MCF 10A (cell line): Measurements from ENCODE around the gene SRRM3. TPM values are rescaled to one million over a fixed set of nuclear protein-coding genes. Genes with fewer than 3 reads are reported as not detected.

Experiments
- BruUV-seq: library from RNA; stranded (reverse); fragments of 400-500 nt; replicated peaks from 2 replicates; lab custom pipeline; 2021; lab: Mats Ljungman, UMichigan
- CTCF ChIA-PET: fragments of 300-600 bp; sonication (Branson Sonifier 250); formaldehyde crosslinking; extraction: SDS; loops from one replicate; lab custom pipeline; 2021; ENCODE audit warnings: antibody characterized with exemption, inconsistent platforms; lab: Yijun Ruan, JAX
- POLR2A ChIA-PET: fragments of 300-600, 350-650 bp; sonication (Branson Sonifier 250); formaldehyde crosslinking; extraction: SDS; loops from one replicate; lab custom pipeline; 2020; ENCODE audit warnings: antibody characterized with exemption, inconsistent platforms; lab: Yijun Ruan, JAX
- DNase-seq: peaks from one replicate; pipeline ENCODE4 v3.0.0-alpha.2; 2018; ENCODE audit not compliant: unreplicated experiment
- H3K27ac Mint-ChIP-seq: one replicate; pipeline ENCODE4 v1.8.0; 2022; ENCODE audit warnings: mild to moderate bottlenecking, low read depth, mixed read lengths; ENCODE audit not compliant: unreplicated experiment
- H3K27me3 Mint-ChIP-seq: one replicate; pipeline ENCODE4 v1.8.0; 2022; ENCODE audit warnings: mixed read lengths; ENCODE audit not compliant: insufficient read depth, unreplicated experiment
- H3K36me3 Mint-ChIP-seq: one replicate; pipeline ENCODE4 v1.8.0; 2022; ENCODE audit warnings: mild to moderate bottlenecking, moderate library complexity, mixed read lengths; ENCODE audit not compliant: insufficient read depth, unreplicated experiment
- H3K4me1 Mint-ChIP-seq: one replicate; pipeline ENCODE4 v1.8.0; 2022; ENCODE audit warnings: mixed read lengths; ENCODE audit not compliant: insufficient read depth, unreplicated experiment
- H3K4me3 Mint-ChIP-seq: one replicate; pipeline ENCODE4 v1.8.0; 2022; ENCODE audit warnings: mild to moderate bottlenecking, moderate library complexity, mixed read lengths; ENCODE audit not compliant: unreplicated experiment
- H3K9me3 Mint-ChIP-seq: one replicate; pipeline ENCODE4 v1.8.0; 2022; ENCODE audit warnings: mixed read lengths; ENCODE audit not compliant: unreplicated experiment
- intact Hi-C: fragments of 100-400 bp; cut with micrococcal nuclease; formaldehyde crosslinking; loops from 2 replicates; pipeline ENCODE4 v1.14.1; 2022
- total RNA-seq: library from RNA; stranded (reverse); gene quantifications from 2 replicates; pipeline ENCODE4 v1.2.3, GENCODE V29; 2022
- TF ChIP-seq, protein P1 (sequence below): fragments of 200-600 bp; IDR thresholded peaks from one replicate; pipeline ENCODE4 v1.8.0; 2022; ENCODE audit warnings: antibody characterized with exemption, mild to moderate bottlenecking; ENCODE audit not compliant: unreplicated experiment

SRRM3 gene
- total RNA-seq, 1 experiment from 2014 or later, result 0.70 TPM

DNA sequence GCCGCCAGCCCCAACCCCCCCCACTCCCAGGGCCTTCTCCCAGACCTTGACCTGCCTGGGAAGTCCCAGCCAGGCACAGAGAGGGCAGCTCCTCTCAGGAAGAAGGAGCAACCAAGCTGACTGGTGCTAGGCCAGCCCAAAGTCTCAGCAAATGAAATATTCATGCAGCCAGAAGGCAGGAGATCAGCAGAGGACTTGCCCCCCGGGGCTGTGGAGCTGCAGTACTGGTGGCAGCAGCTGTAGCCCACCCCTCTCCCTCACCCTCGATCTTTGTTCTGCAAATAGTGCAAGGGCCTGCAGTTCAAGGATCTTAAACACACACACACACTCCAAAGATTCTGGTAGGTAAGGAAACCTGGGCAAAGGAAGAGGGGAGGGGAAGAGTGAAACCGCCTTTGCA, 3.5 kb upstream of the SRRM3 start:
- no peaks in the 10 kb centered on the region for H3K4me1 Mint-ChIP-seq
- peaks cover 17% of the 10 kb centered on the region for H3K27me3 Mint-ChIP-seq
- H3K27ac Mint-ChIP-seq, result no peak overlapping the region
- TF ChIP-seq, protein P1, sequence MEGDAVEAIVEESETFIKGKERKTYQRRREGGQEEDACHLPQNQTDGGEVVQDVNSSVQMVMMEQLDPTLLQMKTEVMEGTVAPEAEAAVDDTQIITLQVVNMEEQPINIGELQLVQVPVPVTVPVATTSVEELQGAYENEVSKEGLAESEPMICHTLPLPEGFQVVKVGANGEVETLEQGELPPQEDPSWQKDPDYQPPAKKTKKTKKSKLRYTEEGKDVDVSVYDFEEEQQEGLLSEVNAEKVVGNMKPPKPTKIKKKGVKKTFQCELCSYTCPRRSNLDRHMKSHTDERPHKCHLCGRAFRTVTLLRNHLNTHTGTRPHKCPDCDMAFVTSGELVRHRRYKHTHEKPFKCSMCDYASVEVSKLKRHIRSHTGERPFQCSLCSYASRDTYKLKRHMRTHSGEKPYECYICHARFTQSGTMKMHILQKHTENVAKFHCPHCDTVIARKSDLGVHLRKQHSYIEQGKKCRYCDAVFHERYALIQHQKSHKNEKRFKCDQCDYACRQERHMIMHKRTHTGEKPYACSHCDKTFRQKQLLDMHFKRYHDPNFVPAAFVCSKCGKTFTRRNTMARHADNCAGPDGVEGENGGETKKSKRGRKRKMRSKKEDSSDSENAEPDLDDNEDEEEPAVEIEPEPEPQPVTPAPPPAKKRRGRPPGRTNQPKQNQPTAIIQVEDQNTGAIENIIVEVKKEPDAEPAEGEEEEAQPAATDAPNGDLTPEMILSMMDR, result no peak
- no peak overlapping the region for H3K4me3 Mint-ChIP-seq
- no peaks in the 10 kb centered on the region for H3K9me3 Mint-ChIP-seq
- CTCF ChIA-PET, result interaction anchor here (1.5 kb wide), 1 partner anchor 64 kb away, joined by 6 read pairs; no protein-coding TSS in a partner anchor
- no TSS peak for BruUV-seq
- H3K36me3 Mint-ChIP-seq, result no peaks in the 10 kb centered on the region
- no peak for DNase-seq
- POLR2A ChIA-PET, result no interaction called here
- intact Hi-C loops, result no loop called here

DNA sequence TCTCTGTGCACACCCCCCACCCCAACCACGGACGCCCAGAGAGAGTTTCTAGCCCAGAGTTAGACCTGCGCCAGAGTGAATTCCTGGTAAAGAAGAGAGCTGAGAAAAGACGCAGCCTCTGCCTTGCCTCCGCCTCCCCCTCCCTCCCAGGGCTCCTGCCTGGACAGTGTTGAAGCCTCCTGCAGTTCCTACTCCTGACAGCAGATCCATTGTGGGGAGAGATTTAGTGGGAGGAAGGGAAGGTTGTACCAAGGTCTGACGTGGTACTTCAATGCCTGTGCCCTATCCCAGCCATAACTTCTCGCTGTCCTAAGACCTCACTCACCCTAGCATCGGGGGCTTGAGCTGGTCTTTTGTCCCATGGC, 952 bp downstream of the SRRM3 start:
- TF ChIP-seq, protein P1, result no peak
- Mint-ChIP-seq H3K4me3 (no peak overlapping the region), H3K27me3 (peaks cover 31% of the 10 kb centered on the region), H3K36me3 (no peaks in the 10 kb centered on the region), H3K9me3 (no peaks in the 10 kb centered on the region), H3K27ac (no peak overlapping the region), H3K4me1 (no peaks in the 10 kb centered on the region)
- POLR2A ChIA-PET, result no interaction called here
- intact Hi-C loops, result no loop called here
- BruUV-seq, result no TSS peak
- CTCF ChIA-PET, result interaction anchor here (0.6 to 1.7 kb wide), 8 partner anchors 8 to 222 kb away, joined by 3 to 8 read pairs (median 4); no protein-coding TSS in a partner anchor
- no peak for DNase-seq

DNA sequence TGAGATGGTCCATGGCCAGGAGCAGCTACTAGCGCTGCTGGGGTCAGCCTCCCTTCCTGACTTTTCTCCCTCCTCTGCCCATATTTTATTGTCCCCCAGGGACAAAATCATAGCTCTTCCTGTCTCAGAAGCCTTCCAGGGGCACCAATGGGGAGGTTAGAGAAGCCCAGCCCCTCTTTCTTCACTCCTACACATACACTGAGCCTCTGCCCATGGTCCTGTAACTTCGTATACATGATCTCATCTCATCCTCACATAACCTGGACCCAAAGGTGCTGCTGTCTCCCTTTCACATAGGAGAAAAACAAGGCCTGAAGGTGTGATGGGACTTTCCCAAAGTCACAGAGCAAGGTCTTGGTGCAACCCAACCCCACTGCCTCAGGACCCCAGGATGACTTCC, 2.5 kb downstream of the SRRM3 start:
- POLR2A ChIA-PET, result no interaction called here
- H3K27me3 Mint-ChIP-seq, result peaks cover 45% of the 10 kb centered on the region
- CTCF ChIA-PET, result interaction anchor here (1.0 to 1.6 kb wide), 3 partner anchors 9 to 58 kb away, joined by 4 to 5 read pairs (median 5); no protein-coding TSS in a partner anchor
- no peak for DNase-seq
- intact Hi-C loops, result no loop called here
- H3K9me3 Mint-ChIP-seq, result no peaks in the 10 kb centered on the region
- BruUV-seq, result no TSS peak
- TF ChIP-seq, protein P1, result no peak
- peaks cover 2% of the 10 kb centered on the region for H3K4me1 Mint-ChIP-seq
- H3K36me3 Mint-ChIP-seq, result no peaks in the 10 kb centered on the region
- no peak overlapping the region for H3K27ac Mint-ChIP-seq
- H3K4me3 Mint-ChIP-seq, result no peak overlapping the region

DNA sequence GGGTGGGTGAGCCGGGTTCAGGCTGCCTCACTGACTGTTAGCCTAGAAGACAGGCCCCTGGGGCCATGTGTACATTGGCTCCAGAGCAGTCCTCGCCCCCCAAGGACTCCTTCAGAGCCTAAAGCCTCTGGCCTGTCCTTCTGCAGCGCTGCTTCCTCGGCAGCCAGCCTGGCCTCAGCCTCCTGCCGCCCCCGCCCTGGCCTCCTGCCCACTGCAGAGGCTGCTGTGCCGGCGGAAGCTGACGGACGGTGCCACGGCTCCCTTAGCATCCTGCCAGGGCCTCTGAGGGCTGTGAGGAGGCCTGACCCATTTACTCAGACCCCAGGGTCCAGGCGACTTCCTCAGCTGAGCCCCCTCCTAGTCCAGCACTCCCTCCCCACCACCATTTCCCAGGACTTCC, 4.9 kb downstream of the SRRM3 start:
- CTCF ChIA-PET, result interaction anchor here (1.1 to 1.2 kb wide), 2 partner anchors 21 to 29 kb away, joined by 4 read pairs; no protein-coding TSS in a partner anchor
- DNase-seq, result peak; percentile 22
- Mint-ChIP-seq H3K27ac (no peak overlapping the region), H3K36me3 (no peaks in the 10 kb centered on the region), H3K4me1 (peaks cover 5% of the 10 kb centered on the region), H3K9me3 (no peaks in the 10 kb centered on the region), H3K27me3 (peaks cover 67% of the 10 kb centered on the region), H3K4me3 (no peak overlapping the region)
- no TSS peak for BruUV-seq
- POLR2A ChIA-PET, result no interaction called here
- intact Hi-C loops, result no loop called here
- TF ChIP-seq, protein P1, result no peak
